Stimulated activated CD4-positive, alpha-beta T cell treated with anti-CD3 and anti-CD28 coated beads, Interleukin-15, amount 100 ng/mL, for 24 hours (primary cell): Measurements from ENCODE around the gene UHRF1.
"Not testable (repeated sequence)": the region's sequence is repeated elsewhere in the genome, so short reads cannot be mapped to it uniquely, and the experiment has no call there.

Source experiments
- DNase-seq: peaks from one replicate; pipeline ENCODE4 v3.0.0-alpha.2; 2020

Gene UHRF1

DNA sequence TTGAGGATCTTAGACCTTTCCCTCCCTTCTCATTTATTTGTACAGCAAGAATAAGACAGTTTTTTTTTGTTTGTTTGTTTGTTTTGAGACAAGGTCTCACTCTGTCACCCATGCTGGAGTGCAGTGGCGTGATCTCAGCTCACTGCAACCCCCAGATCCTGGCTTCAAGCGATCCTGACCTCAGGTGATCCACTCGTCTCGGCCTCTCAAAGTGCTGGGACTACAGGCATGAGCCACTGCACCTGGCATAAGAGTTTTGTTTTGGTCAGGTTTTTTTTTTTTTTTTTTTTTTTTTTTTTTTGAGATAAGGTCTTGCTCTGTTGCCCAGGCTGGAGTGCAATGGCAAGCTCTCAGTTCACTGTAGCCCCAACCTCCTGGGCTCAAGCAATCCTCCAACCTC lies 29.2 kb downstream of the UHRF1 start:
- not testable (repeated sequence) for DNase-seq

DNA sequence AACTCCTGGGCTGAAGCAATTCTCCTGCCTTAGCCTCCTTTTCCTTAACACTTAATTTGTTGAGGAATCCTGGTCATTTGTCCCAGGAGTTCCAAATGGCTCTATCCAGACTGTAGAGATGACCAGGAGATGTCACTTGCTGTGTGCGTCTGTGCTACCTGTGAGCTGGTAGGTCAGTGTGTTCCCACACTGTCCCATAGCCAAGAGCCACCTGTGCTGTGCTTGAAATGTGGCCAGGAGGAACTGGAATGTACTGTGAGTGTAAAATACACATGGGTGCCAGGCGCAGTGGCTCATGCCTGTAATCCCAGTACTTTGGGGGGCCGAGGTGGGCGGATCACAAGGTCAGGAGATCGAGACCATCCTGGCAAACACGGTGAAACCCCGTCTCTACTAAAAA lies 30.2 kb downstream of the UHRF1 start:
- DNase-seq: no peak

DNA sequence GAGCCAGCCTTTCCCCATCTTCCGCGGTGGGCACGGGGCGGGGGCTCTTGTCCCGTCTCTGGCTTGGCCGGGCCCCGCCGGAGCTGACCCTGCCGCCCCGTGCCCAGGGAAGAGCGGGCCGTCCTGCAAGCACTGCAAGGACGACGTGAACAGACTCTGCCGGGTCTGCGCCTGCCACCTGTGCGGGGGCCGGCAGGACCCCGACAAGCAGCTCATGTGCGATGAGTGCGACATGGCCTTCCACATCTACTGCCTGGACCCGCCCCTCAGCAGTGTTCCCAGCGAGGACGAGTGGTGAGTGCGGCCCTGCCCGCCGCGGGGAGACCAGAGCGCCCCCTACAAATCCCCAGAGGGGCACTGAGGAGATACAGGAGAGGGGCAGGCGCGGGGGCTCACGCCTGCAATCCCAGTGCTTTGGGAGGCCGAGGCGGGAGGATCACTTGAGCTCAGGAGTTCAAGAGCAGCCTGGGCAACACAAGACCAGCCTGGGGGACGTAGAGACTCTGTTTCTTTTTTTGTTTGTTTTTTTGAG lies 32.4 kb downstream of the UHRF1 start:
- not testable (repeated sequence) for DNase-seq

- not testable (repeated sequence) for DNase-seq
These were observed 41.3 kb downstream of the UHRF1 start for GRCh38 chr19:4950650-4951049.

DNA sequence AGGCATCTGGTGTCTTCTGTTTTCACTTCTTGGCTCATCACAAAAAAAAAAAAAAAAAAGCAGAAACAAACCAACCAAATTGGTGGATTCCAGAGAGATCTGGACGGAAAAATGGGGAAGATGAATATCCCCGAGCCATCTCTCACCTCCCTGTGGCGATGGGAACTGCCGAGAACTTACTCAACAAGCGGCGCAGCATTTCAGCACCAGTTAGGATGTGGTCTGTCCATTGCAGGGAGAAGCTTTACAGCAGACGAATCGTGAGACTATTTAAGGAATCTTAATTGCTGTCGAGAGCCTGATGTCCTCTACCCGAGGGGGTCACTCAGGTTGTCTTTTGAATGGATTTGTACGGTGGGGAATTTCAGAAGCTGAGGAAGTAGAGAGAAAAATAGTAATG lies 42.4 kb downstream of the UHRF1 start:
- no peak for DNase-seq

DNA sequence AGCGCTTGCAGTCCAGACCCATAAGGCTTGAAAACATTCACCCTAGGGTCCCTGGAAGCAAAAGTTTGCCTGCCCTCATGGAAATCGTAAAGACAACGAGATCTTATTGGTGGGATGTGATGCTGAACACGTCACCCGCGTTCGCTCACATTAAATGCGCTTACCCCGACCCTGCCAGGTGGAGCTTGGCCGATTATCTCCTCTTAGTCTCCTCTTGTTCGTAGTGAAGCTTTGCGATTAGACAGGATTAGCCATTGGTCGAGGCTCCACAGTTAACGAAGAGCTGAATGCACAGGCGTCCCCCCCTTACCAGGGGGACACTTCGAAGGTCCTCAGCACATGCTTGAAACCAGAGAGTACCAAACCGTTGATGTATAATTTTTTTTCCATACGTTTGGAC lies 43.6 kb downstream of the UHRF1 start:
- DNase-seq: no peak

- DNase-seq: not testable (repeated sequence)
These were observed 45.2 kb downstream of the UHRF1 start for GRCh38 chr19:4954320-4955149.

DNA sequence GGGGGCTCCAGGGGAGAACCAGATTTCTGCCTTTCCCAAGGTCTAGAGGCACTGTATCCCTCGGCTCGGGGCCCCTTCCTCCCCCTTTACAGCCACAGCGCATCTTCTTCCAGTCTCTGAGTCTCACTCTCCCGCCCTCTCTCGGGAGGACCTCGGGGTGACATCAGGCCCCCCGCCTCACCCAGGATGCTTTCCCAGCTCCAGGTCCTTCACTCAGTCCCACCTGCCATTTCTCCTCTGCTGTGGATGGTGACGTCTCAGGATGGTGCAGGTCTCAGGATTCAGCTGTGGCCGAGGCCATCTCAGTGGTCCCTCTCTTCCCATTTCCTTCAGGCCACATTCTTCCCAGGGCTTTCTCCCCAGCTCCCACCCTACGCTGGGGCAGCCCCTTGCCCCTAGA lies 46.0 kb downstream of the UHRF1 start:
- no peak for DNase-seq

- DNase-seq: no peak
These were observed 48.7 kb downstream of the UHRF1 start for GRCh38 chr19:4957981-4958380.

GRCh38 chr19:4962085-4962619 lies 52.9 kb downstream of the UHRF1 start:
- no peak for DNase-seq

GRCh38 chr19:4965061-4965460 lies 55.8 kb downstream of the UHRF1 start:
- DNase-seq: no peak

- DNase-seq: no peak
These were observed 57.3 kb downstream of the UHRF1 start for GRCh38 chr19:4966591-4966990.

- no peak for DNase-seq
These were observed 58.6 kb downstream of the UHRF1 start for GRCh38 chr19:4967738-4968461.

DNA sequence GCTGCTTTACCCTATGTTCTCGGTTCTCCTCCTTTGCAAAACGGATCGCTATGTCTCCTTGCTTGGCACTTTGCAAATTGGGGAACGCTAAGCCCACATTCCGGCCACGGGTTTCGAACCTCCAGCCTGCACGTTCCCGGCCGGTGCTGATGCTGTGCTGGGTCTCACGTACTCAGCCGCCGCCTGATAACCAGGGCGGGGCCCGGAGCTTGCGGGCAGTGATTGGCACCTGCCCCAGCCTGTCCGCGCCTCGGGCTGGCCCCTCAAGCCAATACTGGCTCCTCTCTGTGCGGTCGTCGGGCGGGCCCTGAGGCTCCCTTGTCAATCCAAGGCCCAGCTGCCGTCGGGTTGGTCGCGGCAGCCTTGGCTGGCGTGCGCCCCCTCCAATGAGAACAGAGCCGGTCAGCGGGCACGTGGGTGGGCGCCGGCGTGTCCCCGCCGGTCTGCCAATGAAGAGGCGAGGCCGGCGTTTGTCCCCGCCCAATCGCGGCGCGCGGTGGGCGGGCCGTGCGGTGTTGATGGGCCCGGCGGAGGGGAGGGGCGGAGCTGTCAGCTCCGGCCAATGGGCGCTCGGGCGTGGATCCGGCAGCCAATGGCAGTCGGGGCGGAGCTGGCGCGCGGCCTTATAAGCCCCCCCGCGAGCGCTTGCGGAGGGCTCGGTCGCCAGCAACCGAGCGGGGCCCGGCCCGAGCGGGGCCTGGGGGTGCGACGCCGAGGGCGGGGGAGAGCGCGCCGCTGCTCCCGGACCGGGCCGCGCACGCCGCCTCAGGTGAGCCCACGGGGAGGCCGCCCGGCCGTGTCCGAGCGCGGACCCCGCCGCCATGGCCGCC lies 59.4 kb downstream of the UHRF1 start, which contains the start of gene KDM4B:
KDM4B (plus strand) TSS at position 652 of the 830 bp plus-strand sequence. CDS start 63,778 bp downstream, outside the sequence.
- peak; percentile 99 for DNase-seq

DNA sequence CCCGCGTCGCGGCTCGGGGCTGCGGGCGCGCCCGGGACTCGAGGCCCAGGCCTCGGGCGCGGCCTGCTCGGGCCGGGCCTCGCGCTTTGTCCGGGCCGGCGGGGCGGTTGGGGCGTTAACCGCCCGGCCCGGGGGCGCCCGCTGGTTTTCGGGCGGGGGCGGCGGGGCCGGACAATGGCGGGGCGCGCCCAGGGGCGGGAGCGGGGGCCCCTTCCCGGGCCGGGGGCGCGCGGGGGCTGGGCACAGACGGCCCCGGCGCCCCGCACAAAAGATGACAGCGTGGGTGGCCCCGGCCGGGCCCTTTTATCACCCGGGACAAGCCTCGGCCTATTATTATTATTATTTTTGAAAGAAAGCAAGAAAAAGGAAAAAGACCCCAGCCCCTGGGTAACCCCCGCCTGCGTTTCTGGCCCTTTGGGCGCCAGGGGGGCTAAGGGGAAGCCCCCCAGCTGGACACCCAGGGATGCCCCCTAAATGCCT lies 60.0 kb downstream of the UHRF1 start:
- no peak for DNase-seq

- DNase-seq: no peak
These were observed 60.7 kb downstream of the UHRF1 start for GRCh38 chr19:4969772-4970531.

DNA sequence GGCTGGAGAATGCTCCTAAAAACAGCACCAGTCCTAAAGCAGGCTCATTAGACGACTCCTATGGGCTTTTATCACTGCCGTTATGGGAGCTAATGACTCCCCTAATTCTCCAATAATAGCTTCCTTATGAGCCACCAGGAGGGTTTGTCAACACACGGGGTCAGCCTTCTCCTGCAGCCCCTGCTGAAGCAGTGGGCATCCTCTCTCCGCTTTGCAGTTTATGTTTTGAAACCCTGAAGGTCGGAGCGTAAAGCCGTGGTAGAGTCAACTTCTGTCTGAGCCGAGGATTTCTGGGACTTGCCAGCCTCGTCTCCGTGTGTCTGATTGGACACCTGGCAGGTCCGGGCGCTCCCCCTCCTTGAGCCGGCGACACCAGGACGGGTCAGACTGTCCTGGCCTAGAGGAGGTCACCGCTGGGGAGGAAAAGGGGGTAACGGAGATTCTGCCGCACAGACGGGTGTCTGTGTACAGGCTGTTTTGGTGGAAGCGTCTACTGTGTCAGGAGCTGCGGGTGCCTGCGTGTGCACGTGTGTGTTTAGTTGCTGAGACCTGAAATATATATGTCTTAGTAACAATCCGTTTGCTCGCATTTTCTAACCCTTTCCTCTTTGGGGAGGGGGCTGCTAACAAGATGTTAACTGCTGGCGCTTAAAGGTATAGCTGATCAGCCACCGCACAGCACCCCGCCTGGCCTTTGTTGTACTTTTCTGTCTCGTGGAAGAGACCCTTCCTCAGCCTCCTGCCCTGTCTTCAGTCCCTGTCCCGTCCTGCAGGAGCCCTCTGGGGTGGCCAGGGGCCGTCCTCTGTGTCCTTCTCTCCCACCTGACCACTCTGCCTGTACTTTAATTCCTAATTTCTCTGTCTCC lies 61.5 kb downstream of the UHRF1 start:
- DNase-seq: no peak

GRCh38 chr19:4971424-4971793 lies 62.1 kb downstream of the UHRF1 start:
- DNase-seq: peak; percentile 62

- DNase-seq: no peak
These were observed 62.7 kb downstream of the UHRF1 start for GRCh38 chr19:4971816-4972495.
